Upper lobe of left lung (tissue), 4 donors: ENCODE data around the gene EFHD2.
"Not testable (repeated sequence)": the region's sequence is repeated elsewhere in the genome, so short reads cannot be mapped to it uniquely, and the experiment has no call there.

ENCODE experiments used
- EP300 ChIP-seq, 4 donors: sonication (generic); formaldehyde crosslinking; IDR thresholded peaks; one replicate each; pipeline ENCODE4 v1.5.1; 2017; ENCODE audit warnings: antibody characterized with exemption in 4 of 4, control low read depth in 2 of 4
- POLR2A ChIP-seq, 4 donors: fragments of 450-650 bp; IDR thresholded peaks; one replicate each; pipeline ENCODE4 v1.5.1; 2016 to 2017; ENCODE audit warnings: antibody characterized with exemption in 4 of 4, mild to moderate bottlenecking in 2 of 4
- TF ChIP-seq, protein P1 (sequence below), 6 experiments: fragments of 450-650 bp in 4 of 6; fragments of 200-600 bp in 2 of 6; sonication (generic) in 2 of 6; IDR thresholded peaks; one replicate each; pipeline ENCODE4 v1.5.1; 2016 to 2019; ENCODE audit warnings: antibody characterized with exemption in 6 of 6

DNA sequence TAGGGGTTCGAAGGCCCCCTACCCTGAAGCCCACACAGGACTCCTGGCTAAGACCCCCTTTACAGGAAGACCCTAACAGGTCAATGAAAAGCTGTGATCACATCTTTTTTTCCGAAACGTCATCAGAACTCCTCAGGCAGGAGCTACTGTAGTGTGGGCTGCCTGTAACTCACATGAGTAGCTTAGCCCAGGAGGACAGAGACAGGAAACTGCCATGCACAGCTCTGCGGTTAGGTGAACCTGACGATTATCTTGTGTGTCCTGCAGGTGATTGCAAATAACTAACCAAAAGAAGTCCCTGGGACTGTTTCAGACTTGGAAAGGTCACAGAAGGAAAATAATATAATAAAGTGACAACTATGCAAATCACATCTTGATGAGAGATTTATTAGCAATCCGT lies 62.0 kb downstream of the EFHD2 start:
- not testable (repeated sequence) for TF ChIP-seq EP300, POLR2A (IDR thresholded peaks at IDR 0.05)
- TF ChIP-seq, protein P1, sequence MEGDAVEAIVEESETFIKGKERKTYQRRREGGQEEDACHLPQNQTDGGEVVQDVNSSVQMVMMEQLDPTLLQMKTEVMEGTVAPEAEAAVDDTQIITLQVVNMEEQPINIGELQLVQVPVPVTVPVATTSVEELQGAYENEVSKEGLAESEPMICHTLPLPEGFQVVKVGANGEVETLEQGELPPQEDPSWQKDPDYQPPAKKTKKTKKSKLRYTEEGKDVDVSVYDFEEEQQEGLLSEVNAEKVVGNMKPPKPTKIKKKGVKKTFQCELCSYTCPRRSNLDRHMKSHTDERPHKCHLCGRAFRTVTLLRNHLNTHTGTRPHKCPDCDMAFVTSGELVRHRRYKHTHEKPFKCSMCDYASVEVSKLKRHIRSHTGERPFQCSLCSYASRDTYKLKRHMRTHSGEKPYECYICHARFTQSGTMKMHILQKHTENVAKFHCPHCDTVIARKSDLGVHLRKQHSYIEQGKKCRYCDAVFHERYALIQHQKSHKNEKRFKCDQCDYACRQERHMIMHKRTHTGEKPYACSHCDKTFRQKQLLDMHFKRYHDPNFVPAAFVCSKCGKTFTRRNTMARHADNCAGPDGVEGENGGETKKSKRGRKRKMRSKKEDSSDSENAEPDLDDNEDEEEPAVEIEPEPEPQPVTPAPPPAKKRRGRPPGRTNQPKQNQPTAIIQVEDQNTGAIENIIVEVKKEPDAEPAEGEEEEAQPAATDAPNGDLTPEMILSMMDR (IDR thresholded peaks at IDR 0.05): not testable (repeated sequence)
